ENCODE data around the gene MECP2. TPM values are rescaled to one million over a fixed set of nuclear protein-coding genes. Genes with fewer than 3 reads are reported as not detected.
"Not testable (repeated sequence)": the region's sequence is repeated elsewhere in the genome, so short reads cannot be mapped to it uniquely, and the experiment has no call there.

MECP2 gene
- total RNA-seq, 1 experiment from 2014 or later = 26.7 TPM

DNA sequence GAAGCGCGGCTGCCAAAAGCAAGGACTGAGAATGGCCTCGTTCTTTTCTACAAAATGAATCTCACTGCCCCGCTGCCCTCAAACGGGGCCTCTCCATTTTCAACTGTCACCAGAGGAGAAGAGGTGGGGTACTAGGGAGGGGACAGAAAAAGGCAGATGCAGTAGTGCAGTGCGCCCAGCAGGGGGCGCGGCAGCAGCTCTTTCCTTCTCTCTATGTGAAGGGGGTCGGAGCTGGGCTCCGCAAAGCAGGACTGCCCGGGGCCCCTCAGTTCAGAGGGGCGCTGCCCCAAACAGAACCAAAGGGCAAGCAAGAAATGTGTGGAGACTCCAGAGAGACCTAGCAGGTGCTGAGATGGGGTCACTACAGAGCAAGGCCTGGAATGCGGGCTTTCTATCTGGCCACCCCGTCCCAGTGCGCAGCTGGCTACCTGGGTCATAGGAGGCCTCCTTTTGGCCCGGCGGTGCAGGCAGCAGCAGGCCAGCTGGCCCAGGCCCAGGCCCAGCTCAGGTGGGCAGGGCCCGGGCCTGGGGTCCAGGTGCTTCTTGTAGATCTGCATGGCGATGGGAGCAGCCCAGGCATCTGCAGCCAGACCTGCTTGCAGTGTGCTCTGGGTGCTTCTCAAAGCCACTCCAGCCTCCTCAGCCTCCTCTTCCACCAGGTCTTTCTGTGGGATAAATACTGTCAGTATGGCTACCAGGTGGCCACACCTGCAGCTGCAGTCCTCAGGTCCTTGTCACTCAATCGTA lies 83.7 kb downstream of the MECP2 start:
- DNase-seq (ENCODE audit: low read depth) = peak; percentile 26
- in situ Hi-C loops (cut with HindIII; ENCODE audit: low pct_unique_long_range_greater_than_20kb, low sequenced_read_pairs) = no loop called here

DNA sequence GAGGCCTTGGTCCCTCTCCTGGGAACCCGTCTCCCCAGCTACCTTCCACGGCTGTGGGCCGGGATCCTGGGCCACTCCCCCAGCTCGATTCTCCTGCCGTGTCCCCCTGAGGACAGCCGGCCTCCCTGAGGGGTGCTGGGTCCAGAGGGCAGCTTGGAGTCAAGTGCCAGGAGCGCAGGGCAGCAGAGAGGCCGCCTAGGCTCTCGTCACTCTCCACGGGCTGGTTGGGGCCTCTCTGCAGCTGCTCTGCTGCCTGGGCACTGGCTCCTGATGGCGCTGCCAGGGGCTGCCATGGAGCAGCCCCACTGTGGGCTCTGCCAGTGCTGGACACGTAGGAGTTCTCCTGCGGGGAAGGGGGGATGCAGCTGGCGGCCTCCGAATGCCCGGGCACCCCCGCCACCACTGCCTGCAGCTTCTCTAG lies 84.5 kb downstream of the MECP2 start:
- no peak for DNase-seq (ENCODE audit: low read depth)
- in situ Hi-C loops (cut with HindIII; ENCODE audit: low pct_unique_long_range_greater_than_20kb, low sequenced_read_pairs) = no loop called here

DNA sequence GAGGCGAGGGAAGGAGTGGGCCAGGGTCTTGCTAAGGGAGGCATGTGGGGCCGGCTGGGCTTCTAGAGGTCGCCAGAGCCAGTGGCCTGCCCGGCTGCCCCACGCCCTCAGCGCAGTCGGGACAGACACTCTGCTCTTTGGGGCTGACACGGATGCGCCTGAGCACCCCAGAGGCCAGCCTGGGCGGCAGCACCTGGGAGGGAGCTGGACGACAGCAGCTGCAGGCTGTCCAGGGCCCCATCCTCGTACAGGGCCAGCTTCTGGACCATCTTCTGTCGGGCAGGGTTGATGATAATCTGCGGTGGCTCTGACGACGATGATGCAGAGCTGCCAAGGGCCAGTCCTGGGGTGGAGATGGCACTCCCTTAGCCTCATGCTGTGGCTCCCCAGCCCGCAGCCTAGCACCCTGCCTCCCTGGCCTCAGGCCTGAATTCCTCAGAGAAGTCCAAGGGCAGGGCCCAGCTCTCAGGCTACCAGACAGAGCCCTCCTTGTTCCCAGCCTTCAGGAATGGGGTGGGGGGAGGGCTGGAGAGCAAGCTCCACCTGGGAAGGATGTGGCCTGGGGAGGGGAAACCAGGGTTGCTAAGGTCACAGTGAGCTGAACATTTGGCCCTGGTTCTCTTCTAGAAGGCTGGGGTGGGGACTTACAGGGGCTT lies 85.1 kb downstream of the MECP2 start:
- no peak for DNase-seq (ENCODE audit: low read depth)
- in situ Hi-C loops (cut with HindIII; ENCODE audit: low pct_unique_long_range_greater_than_20kb, low sequenced_read_pairs) = no loop called here

DNA sequence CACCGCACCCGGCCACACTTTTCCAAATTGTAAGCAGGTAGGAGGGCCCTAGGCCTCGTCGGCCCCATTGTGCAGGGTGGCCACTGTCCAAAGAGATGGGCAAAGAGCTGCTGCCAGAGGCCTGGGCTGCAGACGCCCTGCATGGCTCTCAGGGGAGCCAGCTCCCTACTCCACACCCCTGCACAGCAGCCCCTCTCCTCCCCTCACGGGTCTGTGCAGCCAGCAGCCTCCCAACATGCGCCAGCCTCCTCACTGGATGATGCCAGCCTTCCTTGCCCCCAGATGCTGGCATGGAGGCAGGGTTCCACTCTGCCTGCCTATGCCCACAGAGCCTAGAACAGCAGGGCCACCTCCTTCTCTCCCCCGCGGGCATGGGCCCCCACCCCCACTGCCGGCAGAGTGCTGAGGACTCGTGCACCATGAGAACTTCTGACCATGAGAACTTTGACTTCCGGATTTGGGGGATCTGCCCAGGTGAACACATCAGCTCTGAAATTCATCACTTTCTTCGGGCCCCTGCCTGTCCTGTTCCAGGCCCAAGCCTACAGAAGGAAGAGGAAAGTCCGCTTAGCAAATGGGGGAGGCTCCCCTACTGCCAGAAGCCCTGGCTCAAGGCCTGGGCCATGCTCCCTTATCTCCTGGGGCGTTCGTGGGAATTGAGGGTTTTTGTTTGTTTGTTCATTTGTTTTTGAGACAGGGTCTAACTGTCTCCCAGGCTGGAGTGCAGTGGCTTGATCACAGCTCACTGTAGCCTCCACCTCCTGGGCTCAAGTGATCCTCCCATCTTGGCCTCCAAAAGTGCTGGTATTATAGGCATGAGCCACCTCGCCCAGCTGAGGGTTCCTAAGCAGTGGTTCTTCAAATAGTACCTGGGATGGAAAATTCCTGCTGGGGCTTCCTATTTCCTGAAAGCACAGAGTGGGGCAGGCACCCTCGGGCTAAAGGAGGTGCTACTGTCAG lies 85.9 kb downstream of the MECP2 start:
- in situ Hi-C loops (cut with HindIII; ENCODE audit: low pct_unique_long_range_greater_than_20kb, low sequenced_read_pairs) = no loop called here
- no peak for DNase-seq (ENCODE audit: low read depth)

DNA sequence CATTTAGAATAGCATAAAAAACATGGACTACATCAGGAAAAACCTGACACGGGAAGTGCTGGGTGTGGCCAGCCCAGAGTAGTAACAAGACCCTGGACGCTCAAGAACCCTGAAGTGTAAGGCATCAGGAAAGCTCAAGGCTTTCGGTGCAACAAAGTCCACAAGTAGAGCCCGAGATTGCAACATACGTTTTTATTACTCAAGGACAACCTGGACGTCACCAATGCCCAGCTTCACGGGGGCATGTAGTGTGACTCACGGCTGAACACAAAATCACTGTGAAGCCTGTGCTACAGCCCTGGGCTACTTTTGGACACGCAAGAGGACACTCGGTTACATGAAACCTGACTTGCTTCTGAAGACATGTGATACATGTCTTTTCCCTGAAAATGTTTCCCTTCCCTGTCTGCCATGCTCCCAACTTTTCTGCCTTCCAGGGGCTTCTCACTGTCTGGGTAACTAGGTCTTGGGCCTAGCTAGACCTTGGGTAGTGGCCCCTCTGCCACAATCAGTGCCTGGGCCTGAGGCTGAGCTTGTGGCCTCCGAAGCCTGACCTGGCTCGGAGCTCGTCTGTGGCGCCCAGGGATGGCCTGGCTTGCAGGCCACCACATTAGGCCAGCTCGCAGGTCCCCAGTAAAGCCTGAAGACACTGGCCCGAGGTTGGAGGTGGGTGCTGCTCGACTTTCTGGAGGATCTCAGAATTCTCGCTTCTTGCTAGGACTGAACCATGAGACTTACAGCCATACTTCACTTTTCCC lies 87.0 kb downstream of the MECP2 start:
- no peak for DNase-seq (ENCODE audit: low read depth)
- in situ Hi-C loops (cut with HindIII; ENCODE audit: low pct_unique_long_range_greater_than_20kb, low sequenced_read_pairs) = no loop called here

DNA sequence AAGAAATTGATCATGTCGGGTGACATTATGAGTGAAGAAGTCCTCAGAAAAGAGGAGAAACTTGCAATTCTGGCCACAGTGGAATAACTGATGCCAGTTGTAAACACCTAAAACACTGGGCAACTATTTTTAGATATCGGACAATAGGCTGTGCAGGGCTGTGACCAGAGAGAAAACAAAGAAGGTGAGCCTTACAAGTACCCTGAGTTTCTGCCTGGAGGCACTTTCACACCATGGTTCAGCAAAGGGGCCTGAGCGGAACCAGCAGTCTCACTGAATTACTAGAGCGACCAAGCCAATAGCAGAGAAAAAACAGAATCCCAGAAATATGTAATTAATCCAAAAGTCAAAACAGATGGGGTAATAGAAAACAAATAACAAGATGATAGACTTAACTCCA lies 89.0 kb downstream of the MECP2 start:
- no peak for DNase-seq (ENCODE audit: low read depth)
- in situ Hi-C loops (cut with HindIII; ENCODE audit: low pct_unique_long_range_greater_than_20kb, low sequenced_read_pairs) = no loop called here

DNA sequence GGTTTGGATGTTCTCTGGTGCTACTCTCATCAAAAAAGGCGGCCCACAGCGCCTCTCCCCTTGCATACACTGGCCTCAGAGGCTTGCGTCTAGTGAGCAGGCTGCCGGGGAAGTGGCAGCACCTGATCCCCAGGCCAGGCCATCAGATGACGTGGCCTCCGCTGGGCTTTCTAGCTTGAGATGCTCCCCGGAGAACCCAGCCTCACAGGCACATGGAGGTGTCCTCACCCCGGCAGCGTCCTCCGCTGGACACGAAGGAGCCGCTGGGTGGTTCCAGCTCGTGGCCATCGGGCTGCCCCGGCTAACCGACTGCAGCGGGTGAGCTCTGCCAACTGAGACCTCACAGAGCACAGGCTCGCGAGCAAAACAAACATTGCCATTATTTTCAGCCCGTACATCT lies 90.6 kb downstream of the MECP2 start:
- in situ Hi-C loops (cut with HindIII; ENCODE audit: low pct_unique_long_range_greater_than_20kb, low sequenced_read_pairs) = no loop called here
- DNase-seq (ENCODE audit: low read depth) = no peak

DNA sequence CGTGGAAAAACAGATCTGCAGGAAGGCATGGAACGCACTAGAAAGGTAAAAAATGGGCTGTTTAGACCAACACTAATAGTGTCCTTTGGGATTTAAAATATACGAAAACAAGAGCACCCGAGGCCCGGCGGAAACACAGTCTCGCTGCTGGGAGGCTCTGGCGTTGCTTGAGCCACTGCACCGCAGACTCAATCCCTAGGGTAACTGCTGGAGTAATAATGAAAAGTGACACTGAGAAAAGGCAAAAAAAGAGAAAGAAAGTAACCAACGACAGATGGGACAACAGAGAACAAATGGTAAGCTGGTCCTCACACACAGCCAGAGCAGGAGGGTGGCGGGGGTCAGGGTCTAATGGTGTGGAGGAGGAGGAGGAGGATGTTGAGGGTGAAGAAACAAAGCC lies 93.2 kb downstream of the MECP2 start:
- in situ Hi-C loops (cut with HindIII; ENCODE audit: low pct_unique_long_range_greater_than_20kb, low sequenced_read_pairs) = no loop called here
- no peak for DNase-seq (ENCODE audit: low read depth)

DNA sequence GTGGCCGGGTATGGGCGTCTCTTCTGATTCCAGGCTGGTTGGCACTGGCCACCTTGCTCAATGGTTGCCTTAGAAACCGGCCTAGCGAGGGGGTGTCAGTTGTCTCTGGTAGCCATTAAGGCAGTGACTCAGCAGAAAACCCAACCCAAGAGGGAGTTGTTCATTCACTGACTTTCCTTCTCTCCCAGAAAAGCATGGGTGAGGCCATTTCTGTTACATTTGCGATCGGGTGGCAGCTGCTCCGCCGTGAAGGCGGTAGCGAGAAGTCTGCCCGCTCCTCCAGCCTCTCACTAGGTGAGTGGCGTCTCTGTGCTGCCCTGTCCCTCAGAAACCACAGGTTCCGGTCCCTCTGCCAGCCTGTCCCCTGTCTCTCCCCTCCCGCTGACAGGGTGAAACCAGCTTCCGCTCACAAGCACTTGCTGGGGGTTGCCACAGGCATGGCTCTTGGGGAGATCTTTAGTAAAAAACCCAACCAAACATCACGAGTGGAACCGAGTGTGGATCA lies 95.2 kb downstream of the MECP2 start:
- in situ Hi-C loops (cut with HindIII; ENCODE audit: low pct_unique_long_range_greater_than_20kb, low sequenced_read_pairs) = no loop called here
- peak; percentile 38 for DNase-seq (ENCODE audit: low read depth)

DNA sequence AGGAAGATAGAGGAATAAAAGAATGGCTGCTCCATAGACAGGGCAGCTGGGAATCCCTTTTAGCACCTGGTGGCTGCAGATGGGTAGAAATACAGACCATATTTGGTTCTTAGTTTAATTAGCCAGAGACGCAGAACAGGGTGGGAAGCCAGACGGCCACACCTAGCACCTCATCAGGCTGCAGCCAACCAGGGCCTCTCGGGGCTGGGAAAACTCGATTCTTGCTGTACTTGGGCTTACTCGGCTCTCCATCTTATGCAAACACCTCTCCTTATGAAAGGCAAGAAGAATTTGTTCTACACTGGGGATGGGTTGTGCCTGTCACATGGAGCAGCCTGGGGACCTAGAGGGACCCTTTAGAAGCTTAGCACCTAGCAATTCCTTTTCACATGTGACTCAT lies 97.5 kb downstream of the MECP2 start:
- no peak for DNase-seq (ENCODE audit: low read depth)

DNA sequence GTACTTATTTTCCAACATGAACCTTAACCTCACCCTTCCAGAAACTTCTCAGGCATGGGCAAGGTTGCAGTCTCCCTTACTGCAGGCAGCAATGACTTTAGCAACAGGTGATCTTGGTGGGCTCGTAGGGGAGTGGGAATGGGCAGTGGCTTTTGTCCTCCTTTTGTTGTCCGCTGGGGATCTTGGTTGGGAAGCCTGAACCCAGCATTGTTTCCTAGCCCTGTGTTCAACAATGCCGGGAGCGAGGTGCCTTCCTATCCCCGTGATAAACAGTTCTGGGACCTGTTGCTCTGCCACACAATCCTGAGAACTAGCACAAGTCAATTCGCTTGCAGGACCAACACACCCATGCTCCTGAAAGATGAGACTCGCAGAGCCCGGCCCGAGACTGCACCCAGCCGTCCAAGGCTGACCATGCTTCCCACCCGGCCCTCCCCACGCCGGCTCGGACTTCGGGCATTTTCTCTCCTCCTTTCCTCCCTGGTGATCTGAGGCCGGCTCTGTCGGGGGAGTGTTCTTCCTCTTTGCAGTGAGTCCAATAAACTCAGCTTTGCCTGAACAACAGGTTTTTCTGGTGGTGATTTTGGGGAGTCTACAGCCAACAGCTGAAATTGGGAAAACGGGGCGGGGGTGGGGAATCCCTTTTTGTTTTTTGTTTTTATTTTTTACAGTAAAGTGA lies 98.0 kb downstream of the MECP2 start:
- in situ Hi-C loops (cut with HindIII; ENCODE audit: low pct_unique_long_range_greater_than_20kb, low sequenced_read_pairs) = no loop called here
- DNase-seq (ENCODE audit: low read depth) = no peak

More for the DNA sequence above, 97.5 kb downstream of the MECP2 start:
- in situ Hi-C loops (cut with HindIII; ENCODE audit: low pct_unique_long_range_greater_than_20kb, low sequenced_read_pairs) = no loop called here

DNA sequence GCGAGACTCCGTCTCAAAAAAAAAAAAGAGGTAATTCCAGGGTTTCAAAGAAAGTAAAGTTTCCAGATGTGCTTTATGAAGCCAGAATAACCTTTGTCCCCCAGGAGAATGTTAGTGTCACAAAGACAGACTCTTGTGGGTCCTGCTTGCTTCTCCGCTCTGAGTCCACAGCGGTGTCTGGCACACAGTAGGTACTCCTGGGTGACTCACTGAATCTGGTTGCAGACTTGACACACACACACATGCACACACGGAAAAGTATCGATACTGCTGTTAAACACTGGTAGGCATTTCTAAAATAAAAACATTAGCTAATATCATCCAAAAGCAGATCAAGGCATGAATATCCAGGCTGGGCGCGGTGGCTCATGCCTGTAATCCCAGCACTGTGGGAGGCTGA lies 102.0 kb downstream of the MECP2 start:
- in situ Hi-C loops (cut with HindIII; ENCODE audit: low pct_unique_long_range_greater_than_20kb, low sequenced_read_pairs) = no loop called here
- DNase-seq (ENCODE audit: low read depth) = no peak

DNA sequence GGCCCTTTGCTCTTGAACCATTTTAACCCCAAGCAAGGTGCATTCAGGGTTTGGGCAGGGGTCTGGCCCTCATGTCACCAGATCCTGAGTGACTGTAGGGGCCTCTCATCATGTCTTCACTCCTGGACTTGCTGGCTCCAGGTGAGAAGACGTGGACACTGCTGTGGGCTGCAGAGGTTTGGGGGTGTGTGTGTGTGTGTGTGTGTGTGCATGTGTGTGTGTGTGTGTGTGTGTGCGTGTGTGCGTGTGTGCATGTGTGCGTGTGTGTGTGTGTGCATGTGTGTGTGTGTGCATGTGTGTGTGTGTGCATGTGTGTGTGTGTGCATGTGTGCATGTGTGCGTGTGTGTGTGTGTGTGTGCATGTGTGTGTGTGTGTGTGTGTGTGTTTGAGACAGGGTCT lies 103.1 kb downstream of the MECP2 start:
- DNase-seq (ENCODE audit: low read depth); in situ Hi-C loops (cut with HindIII; ENCODE audit: low pct_unique_long_range_greater_than_20kb, low sequenced_read_pairs): not testable (repeated sequence)

DNA sequence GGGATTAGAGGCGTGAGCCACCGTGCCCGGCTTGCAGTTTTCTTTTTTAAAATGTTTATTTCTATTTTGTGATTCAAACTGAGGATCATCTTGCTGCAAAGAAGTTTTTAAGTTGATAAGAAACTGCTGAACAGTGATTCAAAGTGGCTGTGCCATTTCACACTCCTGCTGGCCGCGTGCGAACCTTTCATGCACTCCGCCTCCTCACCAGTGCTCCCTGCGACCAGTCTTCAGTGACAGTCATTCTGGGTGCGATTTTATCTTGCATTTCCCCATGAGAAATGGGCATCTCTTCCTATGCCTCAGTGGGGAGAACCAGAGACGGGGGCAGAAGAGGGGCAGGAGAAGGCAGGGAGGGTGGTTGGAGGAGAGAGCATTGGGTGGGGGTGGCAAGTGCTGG lies 103.5 kb downstream of the MECP2 start:
- in situ Hi-C loops (cut with HindIII; ENCODE audit: low pct_unique_long_range_greater_than_20kb, low sequenced_read_pairs) = no loop called here

DNA sequence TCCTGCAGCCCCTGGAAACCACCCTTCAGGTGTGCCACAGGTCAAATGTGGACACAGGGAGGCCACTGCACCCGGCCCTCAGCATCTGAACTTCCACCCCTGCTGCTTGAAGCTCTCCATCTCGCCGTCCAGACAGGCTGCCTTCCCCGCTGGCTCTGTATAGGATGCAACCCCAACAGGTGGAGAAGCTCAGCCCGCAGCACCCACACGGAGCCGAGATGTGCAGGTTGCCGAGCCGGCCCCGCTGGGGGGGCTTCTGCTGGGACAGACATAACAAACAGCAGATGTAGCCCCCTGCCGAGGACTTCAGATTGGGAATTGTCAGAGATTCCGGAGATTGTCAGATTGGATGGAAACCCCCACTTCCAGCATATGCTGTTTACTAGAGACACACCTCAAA lies 104.4 kb downstream of the MECP2 start:
- DNase-seq (ENCODE audit: low read depth) = no peak
- in situ Hi-C loops (cut with HindIII; ENCODE audit: low pct_unique_long_range_greater_than_20kb, low sequenced_read_pairs) = no loop called here

More for the DNA sequence above, 103.5 kb downstream of the MECP2 start:
- DNase-seq (ENCODE audit: low read depth) = no peak

DNA sequence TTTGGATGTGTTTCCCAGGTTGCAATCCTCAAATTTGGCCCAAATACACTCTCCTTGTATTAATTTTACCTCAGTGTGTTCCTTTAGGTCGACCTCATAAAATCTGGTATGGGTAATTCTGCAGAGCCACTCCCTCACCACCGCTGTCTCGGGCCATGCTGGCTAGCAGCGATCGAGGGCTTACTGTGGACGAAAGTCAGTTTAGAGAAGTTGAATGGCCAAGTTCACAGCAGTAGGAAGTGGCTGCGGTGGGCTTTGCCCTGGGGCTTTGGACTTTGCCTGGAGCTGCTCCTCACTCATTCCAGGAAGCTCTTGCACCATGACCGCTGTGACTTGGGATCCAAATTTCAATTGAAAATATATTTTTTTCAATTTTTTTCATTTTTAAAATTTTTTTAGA lies 105.3 kb downstream of the MECP2 start:
- DNase-seq (ENCODE audit: low read depth) = no peak
- in situ Hi-C loops (cut with HindIII; ENCODE audit: low pct_unique_long_range_greater_than_20kb, low sequenced_read_pairs) = no loop called here

DNA sequence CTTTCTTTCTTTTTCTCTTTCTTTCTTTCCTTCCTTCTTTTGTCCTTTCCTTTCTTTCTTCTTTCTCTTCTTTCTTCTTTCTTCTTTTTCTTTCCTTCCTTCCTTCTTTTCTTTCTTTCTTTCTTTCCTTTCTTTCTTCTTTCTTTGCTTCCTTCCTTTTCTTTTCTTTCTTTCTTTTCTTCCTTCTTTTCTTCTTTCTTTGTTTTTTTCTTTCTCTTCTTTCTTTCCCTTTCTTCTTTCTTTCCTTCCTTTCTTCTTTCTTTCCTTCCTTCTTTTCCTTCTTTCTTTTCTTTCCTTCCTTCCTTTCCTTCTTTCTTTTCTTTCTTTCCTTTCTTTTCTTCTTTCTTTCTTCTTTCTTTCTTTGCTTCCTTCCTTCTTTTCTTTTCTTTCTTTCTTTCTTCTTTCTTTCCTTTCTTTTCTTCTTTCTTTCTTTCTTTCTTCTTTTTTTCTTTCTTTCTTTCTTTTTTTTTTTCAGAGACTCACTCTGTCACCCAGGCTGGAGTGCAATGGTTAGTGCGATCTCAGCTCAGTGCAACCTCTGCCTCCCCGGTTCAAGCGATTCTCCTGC lies 106.4 kb downstream of the MECP2 start:
- no peak for DNase-seq (ENCODE audit: low read depth)
- in situ Hi-C loops (cut with HindIII; ENCODE audit: low pct_unique_long_range_greater_than_20kb, low sequenced_read_pairs) = no loop called here

All from Caki2 (cell line).